NCI-H510A (cell line): ENCODE measurements around the gene ST3GAL3.

Experiments used
- DNase-seq: peaks from one replicate; lab custom pipeline; 2025; lab: John Stamatoyannopoulos, UW

ST3GAL3 gene

DNA sequence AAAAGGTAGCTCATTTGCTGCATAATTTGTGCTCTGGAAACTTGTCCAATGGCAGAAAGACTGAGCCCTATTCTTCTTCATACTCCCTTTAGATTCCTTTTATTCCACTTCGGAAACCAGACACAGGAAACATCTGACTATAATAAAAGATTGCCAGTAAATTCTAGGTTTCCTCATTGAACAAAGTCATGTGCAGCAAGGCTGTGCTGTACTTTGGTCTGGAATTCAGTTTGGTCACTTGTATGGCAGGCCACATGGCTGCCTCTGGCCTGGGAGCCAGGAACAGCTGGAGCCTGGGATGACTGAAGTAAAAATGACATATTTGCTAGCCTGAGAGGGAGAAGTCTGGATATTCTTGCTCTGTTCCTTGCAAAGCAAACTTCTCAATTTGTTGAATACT, 79.6 kb downstream of the ST3GAL3 start:
- no peak for DNase-seq

DNA sequence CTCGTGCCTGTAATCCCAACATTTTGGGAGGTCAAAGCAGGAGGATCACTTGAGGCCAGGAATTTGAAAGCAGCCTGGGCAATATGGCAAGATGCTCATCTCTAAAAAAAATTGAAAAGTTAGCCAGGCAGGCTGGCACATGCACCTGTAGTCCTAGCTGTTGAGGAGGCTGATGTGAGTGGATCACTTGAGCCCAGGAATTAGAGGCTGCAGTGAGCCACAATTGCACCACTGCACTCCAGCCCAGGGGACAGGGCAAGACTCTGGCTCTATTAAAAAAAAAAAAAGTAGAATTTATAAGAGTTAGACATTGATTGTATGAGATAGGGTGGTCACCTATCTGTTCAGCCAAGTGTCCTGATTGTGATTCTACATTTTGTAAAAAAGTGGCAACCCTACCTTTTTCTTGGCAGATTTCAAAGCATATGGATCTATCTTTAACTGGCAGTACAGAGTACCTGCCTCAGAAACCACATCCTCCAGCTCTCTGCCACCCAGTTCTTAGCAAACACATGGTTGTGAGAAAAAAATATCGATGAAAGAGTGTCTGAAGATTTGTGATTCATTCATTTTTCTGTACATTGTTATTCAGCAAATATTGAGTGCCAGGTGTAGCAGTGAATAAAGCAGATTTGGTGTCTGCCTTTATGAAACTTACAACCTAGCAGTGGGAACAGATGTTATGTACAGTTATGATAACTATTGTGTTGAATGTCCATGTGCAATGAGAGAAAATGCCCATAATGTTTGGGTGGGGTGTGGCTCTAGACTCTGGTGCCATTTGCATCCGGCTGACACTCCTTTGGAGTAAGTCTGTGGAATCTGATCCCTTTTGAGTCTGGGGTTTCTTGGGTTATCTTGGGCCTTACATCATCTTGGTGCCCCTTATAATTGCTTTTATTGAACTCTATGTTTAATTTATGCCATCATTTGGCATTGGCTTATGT, 82.5 kb downstream of the ST3GAL3 start:
- no peak for DNase-seq

DNA sequence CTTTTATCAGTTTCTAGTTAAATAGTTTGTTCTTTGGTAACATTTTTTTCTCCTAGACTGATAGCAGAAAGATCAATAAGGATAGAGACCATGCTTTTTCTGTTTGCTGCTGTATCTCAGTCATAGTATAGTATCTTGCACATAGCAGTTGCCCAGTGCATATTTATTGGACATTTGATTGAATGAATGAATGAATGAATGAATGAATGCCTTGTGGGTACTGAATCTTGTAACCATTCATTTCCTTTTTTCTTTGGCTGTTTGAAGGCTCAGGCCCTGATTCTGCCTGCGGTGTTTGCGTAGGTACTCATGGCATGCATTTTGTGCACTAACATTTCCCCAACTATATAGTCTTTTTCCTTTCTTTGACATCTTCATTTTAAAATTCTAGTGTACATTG, 83.9 kb downstream of the ST3GAL3 start:
- no peak for DNase-seq

DNA sequence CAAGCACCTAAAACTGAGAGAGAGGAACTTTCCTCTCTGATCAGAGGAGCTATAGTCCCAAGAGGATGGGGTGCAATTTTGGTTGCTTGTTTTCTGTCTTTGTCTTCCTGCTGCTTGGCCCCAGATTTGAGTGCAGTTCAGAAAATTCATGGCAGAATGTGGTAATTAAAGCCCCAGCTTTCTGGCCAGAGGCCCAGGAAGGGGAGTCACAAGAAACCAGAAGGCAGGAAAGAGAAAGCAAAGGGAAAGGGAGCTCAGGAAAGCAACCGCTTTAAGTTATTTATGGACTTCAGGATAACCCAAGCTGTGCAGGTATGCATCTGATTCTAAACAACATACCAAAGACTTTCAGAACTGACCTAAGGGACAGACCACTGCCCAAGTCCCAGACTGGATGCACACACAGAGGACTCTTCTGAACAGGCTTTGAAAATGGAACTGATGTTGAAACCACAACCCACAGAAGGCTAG, 88.8 kb downstream of the ST3GAL3 start:
- no peak for DNase-seq

DNA sequence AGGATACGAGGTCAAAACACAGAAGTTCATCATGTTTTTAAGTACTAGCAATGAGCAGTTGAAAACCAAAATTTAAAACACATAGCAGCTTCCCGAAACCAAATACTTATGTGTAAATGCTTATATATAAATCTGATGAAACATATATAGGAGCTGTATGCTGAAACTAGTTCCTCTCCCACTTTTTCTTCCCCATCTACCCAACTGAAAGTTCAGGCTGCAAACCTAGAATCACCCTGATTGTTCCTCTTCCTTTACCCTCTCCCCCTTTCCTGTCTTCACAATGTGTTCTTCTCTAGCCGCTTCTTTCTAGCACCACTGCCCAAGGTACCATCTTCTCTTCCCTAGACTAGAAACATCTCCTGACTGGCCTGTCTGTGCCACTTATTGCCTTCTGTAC, 90.6 kb downstream of the ST3GAL3 start:
- no peak for DNase-seq

DNA sequence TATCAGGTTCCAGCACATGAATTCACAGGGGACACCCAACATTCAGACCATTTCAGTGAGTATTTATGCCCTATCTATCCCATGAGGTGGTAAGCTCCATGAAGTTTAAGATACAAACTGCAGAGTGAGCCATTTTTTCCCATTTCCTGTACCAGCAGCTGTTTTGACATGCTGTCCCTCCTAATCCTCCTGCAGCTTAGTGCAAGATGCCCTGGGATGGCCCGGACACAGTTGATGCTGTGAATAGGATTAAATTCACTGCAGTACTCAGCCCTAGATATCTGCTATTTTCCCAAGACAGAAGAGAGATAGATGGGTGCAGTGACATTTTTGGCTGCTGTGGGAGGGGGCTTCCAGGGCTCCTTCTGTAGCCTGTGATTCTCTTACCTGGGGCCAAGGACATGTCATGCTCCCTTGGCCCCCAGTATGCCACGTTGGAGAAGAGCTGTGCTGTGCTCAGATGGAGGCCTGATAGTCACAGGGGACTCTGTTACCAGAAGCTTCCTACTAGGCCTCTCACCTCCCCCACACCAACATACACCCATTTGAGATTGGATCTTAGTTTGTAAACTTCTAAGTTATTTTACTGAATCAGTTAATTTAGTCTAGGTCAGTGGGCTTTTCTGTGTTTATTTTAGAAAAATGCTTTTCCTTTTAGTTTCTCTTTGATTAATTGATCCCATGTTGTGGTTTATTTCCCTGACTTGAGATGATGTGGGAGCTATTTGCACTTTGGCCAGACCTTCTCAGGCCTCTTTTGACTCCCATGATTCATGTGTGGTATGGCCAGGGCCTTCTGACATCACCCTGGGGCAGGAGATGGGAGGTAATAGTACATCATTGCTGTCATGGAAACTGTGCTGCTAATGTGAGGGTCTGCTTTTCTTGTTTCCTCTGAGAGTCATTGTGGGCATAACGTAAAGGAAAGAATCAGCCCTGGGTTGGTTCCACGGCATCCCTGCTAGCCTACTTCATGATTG, 92.6 kb downstream of the ST3GAL3 start:
- DNase-seq: no peak

DNA sequence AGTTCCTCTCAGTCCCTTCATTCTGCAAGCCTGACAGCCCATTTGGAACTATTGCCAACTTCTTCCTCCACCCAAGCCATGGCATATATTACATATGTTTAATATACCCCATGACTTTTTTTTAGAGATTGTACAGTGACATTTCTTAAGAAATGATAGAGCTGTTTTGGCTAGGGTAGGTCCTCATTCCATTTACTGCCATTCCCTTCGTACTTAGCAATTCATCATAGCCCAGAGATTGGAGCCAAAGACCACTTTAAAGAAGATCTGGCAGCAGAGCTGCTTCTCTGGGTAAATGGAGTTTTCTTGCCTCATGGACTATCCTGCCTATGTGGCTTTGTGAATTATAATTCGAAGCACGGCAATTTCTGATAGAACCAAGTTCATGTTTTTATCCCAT, 93.4 kb downstream of the ST3GAL3 start:
- DNase-seq: no peak

DNA sequence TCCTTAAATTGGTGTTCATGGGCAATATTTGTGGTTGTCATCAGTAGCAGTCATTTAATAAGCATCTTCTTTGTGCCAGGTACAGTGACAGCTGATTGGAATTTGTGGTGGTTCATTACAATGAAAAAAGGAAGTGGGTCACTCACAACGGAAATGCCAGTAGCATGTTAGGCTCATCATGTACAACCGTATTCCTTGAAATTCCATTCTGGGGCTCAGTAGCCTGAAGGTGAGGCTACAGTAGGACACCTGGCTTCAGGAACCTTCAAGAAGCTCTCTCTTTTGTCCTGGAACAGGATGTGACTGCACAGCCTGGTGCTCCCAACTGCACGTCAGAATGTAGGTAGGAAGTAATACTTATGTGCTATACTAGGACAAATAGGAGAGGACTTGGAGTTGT, 93.9 kb downstream of the ST3GAL3 start:
- DNase-seq: no peak

DNA sequence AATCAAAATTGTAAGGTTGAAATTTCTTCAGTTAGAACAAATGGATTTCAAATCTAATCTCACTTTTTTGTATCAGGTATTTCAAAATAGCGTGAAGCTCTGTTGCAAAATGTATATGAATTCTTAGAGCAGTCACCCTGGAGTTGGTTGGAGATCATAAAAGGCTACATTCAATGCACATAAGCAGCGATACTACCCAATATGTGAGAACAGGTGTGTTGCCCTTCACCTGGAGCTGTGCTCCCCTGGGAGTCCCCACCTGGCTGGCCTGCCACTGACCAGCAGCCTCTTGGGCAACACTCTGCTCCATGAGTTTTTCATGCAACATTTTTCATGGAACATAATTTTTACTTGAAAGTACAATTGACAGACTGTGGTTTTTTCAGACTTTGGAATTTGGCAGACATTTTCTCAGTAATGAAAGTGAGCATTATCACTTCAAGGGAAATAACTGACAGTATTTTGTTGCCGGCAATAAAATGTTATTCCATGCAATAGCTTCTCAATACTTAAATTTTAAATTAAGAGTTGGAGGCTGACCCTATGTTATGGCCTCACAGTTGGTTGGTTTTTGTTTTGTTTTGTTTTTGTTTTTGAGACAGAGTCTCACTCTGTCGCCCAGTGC, 95.1 kb downstream of the ST3GAL3 start:
- DNase-seq: no peak

DNA sequence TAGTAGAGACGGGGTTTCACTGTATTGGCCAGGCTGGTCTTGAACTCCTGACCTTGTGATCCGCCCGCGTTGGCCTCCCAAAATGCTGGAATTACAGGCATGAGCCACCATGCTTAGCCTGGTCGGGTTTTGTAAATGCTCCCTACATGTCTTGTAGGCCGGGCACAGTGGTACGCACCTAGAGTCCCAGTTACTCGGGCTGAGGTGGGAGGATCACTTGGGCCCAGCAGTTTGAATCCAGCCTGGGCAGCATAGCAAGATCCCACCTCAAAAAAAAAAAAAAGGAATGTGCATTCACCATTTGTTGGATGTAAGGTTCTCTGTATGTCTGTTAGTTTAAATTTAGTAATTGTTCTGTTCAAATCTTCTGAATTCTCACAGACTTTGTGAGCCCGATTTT, 95.8 kb downstream of the ST3GAL3 start:
- DNase-seq: no peak

DNA sequence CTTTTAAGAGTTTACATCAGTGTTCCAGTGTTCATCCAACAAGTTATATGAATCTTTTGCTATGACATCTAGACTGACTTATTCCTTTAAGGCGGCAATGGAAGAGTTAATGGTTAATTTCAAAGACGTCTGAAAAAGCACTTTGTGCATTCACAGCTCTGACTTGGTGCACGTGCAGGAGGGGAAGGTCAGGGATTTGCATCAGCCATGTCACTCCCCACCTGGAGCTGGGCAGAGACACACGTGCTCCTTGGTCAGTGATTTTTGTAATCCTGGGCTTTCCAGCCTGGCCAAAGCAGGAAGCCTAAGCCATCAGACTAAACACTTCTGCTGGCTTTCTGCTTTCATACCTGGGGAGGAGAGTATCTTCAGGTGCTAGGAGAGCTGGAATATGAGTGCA, 96.3 kb downstream of the ST3GAL3 start:
- no peak for DNase-seq

DNA sequence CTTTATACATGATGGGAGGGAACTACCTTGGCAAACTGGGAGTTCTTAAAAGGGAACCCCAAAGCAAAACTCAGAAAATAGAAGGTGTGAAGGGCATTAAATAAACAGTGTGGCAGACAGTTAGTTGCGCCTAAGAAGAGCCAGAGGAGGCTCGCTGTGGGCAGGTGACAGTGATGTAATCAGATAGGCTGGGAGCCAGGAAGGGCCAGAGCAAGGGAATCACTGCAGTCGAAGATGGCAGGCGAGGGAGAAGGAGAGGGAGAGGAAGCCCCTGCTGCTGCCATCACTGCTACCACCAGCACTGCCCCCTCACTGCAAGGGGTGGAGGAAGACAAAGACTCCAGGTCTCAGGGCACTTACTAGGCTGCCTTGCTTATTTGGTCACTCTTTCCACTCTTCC, 97.2 kb downstream of the ST3GAL3 start:
- DNase-seq: no peak

DNA sequence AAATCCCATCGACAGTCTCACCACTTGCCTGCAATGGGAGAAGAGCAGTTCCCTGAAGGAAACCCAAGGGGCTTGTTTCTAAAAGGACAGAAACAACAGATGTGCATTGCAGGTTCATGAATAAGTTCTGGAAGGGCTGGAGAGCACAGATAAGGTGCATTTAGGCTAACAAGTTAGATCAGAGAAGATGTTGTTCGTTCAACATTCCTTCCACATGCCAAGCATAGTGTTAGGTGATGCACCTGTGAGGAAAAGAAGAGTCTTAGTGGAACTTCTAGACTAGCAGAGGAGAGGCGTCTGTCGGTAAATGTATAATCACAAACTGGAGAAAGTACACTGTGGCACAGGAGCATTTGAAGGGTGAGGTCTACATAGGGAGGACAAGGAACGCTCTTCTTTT, 98.0 kb downstream of the ST3GAL3 start:
- DNase-seq: no peak

DNA sequence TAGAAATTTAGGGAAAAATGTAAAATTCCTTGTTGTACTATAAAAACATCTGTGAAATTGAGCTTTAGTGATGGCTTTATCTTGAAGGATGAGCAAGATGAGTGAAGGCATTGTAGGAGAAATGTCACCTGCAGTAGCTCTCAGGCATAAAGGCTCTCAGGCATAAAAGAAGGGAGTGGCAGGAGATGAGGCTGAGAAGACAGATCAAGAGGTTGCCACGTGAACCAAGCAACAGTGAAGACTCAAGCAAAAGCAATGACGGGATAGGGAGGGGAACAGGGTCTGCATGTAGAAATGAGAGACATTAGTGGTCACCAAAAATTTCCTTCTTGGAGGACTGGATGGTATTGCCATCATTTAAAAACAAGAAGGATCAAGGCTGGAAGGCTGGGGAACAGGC, 98.8 kb downstream of the ST3GAL3 start:
- no peak for DNase-seq

DNA sequence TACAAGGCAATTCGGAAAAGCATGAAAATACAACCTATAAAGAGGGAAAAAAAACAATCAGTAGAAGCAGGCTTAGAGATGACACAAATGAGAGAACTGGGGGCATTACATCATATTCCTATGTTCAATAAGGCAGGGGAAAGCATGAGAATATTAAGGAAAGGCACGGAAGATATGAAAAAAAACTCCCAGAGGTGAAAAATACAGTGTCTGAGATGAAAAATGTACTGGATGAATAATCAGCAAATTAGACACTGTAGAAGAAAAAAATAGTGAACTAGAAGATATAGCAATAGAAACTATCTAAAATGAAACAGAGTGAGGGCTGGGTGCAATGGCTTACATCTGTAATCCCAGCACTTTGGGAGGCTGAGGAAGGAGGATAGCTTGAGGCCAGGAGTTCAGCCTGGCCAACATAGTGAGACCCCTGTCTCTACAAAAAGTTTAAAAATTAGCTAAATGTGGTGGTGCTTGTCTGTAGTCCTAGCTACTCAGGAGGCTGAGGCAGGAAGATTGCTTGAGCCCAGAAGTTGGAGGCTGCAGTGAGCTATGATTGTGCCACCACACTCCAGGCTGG, 101.8 kb downstream of the ST3GAL3 start:
- no peak for DNase-seq

DNA sequence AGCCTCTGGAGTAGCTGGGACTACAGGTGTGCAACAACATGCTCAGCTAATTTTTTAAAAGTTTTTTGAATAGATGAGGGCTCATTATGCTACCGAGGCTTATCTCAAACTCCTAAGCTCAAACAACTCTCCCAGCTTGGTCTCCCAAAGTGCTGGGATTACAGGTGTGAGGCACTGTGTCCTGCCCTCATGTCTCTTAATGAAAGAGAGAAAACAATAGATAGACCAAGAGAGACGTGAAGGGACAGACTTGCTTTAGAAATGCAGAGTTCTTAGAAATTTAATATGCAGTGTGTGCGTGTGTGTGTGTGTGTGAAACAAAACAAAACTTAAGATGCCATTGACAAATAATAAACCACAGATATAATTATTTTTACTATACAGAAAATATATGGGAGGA, 105.2 kb downstream of the ST3GAL3 start:
- no peak for DNase-seq

DNA sequence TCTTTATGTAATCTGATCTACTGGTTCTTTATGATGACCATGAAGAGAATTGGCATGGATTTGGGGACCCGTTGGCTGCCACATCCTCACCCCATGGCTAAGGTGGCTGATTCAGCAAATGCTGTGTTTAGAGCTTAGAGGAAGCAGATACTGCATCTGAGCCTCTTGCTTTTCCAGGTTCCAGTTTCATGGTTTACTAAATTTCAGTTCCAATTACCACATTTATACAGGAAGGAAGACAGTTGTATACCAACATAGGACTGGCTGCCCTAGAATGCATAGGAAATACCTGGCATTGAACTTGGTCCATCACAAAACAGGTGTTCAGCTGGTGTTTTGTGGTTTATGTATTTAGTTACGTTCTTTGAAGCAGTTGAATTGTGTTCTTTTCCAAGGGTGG, 107.1 kb downstream of the ST3GAL3 start:
- DNase-seq: no peak

DNA sequence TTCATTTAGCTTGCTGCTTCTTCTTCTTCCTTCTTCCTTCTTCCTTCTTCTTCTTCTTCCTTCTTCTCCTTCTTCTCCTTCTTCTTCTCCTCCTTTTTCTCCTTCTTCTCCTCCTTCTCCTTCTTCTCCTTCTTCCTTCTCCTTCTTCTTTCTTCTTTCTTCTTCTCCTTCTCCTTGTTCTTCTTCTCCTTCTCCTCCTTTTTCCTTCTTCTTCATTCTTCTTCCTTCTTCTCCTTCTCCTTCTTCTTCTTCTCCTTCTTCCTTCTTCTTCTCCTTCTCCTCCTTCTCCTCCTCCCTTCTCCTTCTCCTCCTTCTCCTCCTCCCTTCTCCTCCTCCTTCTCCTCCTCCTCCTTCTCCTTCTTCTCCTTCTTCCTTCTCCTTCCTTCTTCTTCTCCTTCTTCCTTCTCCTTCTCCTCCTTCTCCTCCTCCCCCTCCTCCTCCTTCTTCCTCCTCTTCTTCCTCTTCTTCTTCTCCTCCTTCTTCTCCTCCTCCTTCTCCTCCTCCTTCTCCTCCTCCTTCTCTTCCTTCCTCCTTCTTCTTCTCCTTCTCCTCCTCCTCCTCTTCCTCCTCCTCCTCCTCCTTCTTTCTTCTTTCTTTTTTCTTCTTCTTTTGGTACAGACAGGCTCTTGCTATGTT, 110.1 kb downstream of the ST3GAL3 start:
- no peak for DNase-seq

DNA sequence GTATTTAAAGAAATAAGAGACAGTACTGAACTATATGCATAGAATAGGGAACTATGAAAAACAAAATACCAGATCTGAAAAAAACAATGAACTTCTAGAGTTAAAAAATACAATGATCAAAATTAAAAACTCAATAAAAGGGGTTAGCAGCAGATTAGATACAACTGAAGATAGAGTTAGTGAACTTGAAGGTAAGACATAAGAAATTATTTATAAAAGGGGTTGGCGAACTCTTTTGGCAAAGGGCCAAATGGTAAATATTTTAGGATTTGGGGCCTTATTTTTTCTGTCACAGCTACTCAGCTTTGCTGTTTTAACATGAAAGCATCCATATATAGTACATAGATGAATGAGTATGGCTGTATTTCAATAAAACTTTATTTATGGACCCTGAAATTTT, 111.4 kb downstream of the ST3GAL3 start:
- DNase-seq: no peak

DNA sequence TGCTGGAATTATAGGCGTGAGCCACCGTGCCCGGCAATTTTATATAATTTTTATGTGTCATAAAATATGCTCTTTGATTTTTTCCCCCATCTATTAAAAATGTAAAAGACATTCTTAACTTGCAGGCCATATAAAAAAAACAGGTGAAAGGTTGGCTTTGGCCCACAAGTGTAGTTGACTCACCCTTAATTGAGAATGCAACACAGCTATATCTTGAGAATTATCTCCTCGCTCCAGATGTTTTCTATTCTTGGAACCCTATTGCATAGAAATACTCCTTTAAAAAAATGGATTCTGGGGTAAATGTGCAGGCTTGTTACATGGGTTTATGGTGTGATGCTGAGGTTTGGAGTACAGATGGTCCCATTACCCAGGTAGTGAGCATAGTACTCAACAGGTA, 112.0 kb downstream of the ST3GAL3 start:
- DNase-seq: no peak

DNA sequence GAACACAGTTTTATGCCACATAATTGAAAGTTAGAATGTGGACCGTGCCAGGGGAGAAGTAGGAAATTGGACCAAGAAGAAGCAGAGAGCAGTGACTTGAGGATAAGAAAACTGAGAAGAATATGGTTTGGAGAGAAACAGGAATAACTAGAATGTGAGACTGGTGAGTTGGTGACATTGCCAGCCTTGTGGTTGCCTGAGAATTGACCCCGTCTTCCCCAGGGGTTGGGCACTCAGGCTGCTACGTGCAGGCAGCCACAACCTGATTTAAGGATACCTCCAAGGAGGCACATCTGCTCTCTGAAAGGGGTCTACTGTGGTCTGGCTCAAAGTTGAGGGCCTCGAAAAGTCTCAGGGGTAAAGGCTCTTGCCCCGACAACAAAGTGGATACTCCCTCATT, 114.1 kb downstream of the ST3GAL3 start:
- DNase-seq: no peak
